Right lung (tissue), 5 donors: ENCODE data around the gene VN1R4. TPM values are rescaled to one million over a fixed set of nuclear protein-coding genes. Genes with fewer than 3 reads are reported as not detected.

Experiments
- polyA plus RNA-seq, 5 donors: library from polyadenylated mRNA; unstranded; fragments of 120-200 nt; gene quantifications; one replicate each; pipeline versions ENCODE4 v1.2.1 to v1.2.3, GENCODE V29; 2013; ENCODE audit warnings: inconsistent platforms in 1 of 5, low replicate concordance in 1 of 5; ENCODE audit not compliant: insufficient read length in 5 of 5, insufficient read depth in 1 of 5

VN1R4 gene
- polyA plus RNA-seq, 5 donors, result not detected

Other genes starting within 250 kb of the VN1R4 start
- gene ERVV-2, start 223.0 kb downstream of the VN1R4 start, polyA plus RNA-seq, result under 1 TPM in 1 of 5 donors, not detected in 4; 0.08 TPM
- 10 to 100 TPM; 26.2 to 72.7 (median 54.0) TPM for gene ZNF160, start 164.3 kb downstream of the VN1R4 start, polyA plus RNA-seq
- gene ZNF415, start 134.8 kb downstream of the VN1R4 start, polyA plus RNA-seq, result 10 to 100 TPM; 15.5 to 28.3 (median 25.2) TPM
- 10 to 100 TPM in 4 of 5 donors, 1 to 10 TPM in 1; 9.2 to 16.5 (median 15.1) TPM for gene ZNF347, start 108.7 kb downstream of the VN1R4 start, polyA plus RNA-seq
- gene ZNF665, start 74.4 kb downstream of the VN1R4 start, polyA plus RNA-seq, result 10 to 100 TPM in 4 of 5 donors, 1 to 10 TPM in 1; 7.0 to 14.5 (median 12.1) TPM
- gene ZNF677, start 12.8 kb downstream of the VN1R4 start, polyA plus RNA-seq, result 10 to 100 TPM; 39.2 to 62.9 (median 53.2) TPM
- gene VN1R2, start 9.4 kb downstream of the VN1R4 start, polyA plus RNA-seq, result under 1 TPM in 2 of 5 donors, not detected in 3; 0.13 to 0.30 TPM
- gene ZNF845, start 66.0 kb upstream of the VN1R4 start, polyA plus RNA-seq, result 10 to 100 TPM in 2 of 5 donors, 1 to 10 TPM in 3; 5.9 to 11.4 (median 8.9) TPM
- 10 to 100 TPM; 10.1 to 19.3 (median 13.9) TPM for gene ZNF525, start 98.0 kb upstream of the VN1R4 start, polyA plus RNA-seq
- 10 to 100 TPM in 4 of 5 donors, 1 to 10 TPM in 1; 8.2 to 18.2 (median 13.9) TPM for gene ZNF765, start 127.4 kb upstream of the VN1R4 start, polyA plus RNA-seq
- gene ZNF761, start 164.3 kb upstream of the VN1R4 start, polyA plus RNA-seq, result 10 to 100 TPM; 16.4 to 27.7 (median 22.3) TPM
- gene ZNF813, start 200.0 kb upstream of the VN1R4 start, polyA plus RNA-seq, result 1 to 10 TPM; 4.0 to 7.8 (median 5.3) TPM